Mucosa of descending colon (tissue), 3 donors: ENCODE results near the gene CADM2. TPM values are rescaled to one million over a fixed set of nuclear protein-coding genes. Genes with fewer than 3 reads are reported as not detected.
"Not testable (repeated sequence)": the region's sequence is repeated elsewhere in the genome, so short reads cannot be mapped to it uniquely, and the experiment has no call there.

Experiments used
- ATAC-seq: fragments of 200-7000 bp; cut with Tn5 transposase; one replicate; pipeline ENCODE4 v1.9.1; 2020; ENCODE audit warnings: mild to moderate bottlenecking, moderate library complexity
- DNase-seq, 3 donors: peaks; one replicate each; pipeline ENCODE4 v3.0.0-alpha.2; 2020
- H3K36me3 ChIP-seq: fragments of 200-600 bp; one replicate; pipeline ENCODE4 v1.8.0; 2021; ENCODE audit warnings: low read depth, mild to moderate bottlenecking
- H3K4me1 ChIP-seq: fragments of 200-600 bp; one replicate; pipeline ENCODE4 v1.8.0; 2021; ENCODE audit warnings: low read depth, mild to moderate bottlenecking
- H3K4me3 ChIP-seq: fragments of 200-600 bp; one replicate; pipeline ENCODE4 v1.8.0; 2021; ENCODE audit warnings: mild to moderate bottlenecking
- H3K9me3 ChIP-seq: fragments of 200-600 bp; one replicate; pipeline ENCODE4 v1.8.0; 2021; ENCODE audit warnings: mild to moderate bottlenecking
- intact Hi-C, 2 donors: fragments of 100-400 bp; cut with DNase I in 1 of 2; cut with micrococcal nuclease in 1 of 2; formaldehyde crosslinking; loops; one replicate each; pipeline versions ENCODE4 v1.11.0 to v1.11.1; 2022; cut with DNase I, micrococcal nuclease
- total RNA-seq, 3 donors: library from RNA; stranded (reverse); fragmentation: NEBNext Ultra II Directional in 2 of 3; extraction: Animal tissue kit (Norgen Biotek cat#: 25700) in 2 of 3; gene quantifications; one replicate each; pipeline versions ENCODE4 v1.2.1 to v1.2.4, GENCODE V29; 2021 to 2023
- TF ChIP-seq, protein P1 (sequence below): fragments of 200-600 bp; IDR thresholded peaks from one replicate; pipeline ENCODE4 v1.8.0; 2022; ENCODE audit warnings: antibody characterized with exemption, mild to moderate bottlenecking
- donor health status: DM: no; HTN: no; CAD: no; lungs with moderate emphysema.
- donor health status: DM: no; HTN: no; CAD: no.
- donor health status: DM: no; HTN: yes; CAD: no.

CADM2 gene
- total RNA-seq, 3 donors from 2014 or later = 0.67 to 12.8 (median 1.2) TPM

DNA sequence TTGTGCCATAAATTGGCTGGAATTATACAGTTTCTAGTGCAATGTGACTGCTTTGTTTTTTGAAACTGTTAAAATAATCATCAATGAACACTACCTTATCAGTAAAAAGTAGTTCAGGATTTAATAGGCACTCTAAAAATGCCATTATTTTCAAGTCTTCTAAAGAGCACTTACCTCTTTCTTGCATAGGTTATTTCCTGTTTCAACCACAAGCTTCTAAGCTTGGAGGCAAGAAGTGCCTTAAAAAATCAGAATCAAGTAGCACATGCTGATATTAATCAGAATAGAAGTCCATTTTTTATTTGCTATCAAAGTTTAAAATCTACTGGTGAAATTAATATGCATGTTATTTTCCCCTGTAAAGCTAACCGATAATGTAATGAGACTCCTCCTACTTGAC lies 991.6 kb downstream of the CADM2 start:
- TF ChIP-seq, protein P1, sequence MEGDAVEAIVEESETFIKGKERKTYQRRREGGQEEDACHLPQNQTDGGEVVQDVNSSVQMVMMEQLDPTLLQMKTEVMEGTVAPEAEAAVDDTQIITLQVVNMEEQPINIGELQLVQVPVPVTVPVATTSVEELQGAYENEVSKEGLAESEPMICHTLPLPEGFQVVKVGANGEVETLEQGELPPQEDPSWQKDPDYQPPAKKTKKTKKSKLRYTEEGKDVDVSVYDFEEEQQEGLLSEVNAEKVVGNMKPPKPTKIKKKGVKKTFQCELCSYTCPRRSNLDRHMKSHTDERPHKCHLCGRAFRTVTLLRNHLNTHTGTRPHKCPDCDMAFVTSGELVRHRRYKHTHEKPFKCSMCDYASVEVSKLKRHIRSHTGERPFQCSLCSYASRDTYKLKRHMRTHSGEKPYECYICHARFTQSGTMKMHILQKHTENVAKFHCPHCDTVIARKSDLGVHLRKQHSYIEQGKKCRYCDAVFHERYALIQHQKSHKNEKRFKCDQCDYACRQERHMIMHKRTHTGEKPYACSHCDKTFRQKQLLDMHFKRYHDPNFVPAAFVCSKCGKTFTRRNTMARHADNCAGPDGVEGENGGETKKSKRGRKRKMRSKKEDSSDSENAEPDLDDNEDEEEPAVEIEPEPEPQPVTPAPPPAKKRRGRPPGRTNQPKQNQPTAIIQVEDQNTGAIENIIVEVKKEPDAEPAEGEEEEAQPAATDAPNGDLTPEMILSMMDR = no peak
- no peaks in the 10 kb centered on the region for H3K36me3 ChIP-seq
- ATAC-seq (no peak), DNase-seq (no peak)
- H3K4me3 ChIP-seq = no peak overlapping the region
- intact Hi-C loops = no loop called here
- H3K4me1 ChIP-seq = no peaks in the 10 kb centered on the region
- H3K9me3 ChIP-seq = no peaks in the 10 kb centered on the region

DNA sequence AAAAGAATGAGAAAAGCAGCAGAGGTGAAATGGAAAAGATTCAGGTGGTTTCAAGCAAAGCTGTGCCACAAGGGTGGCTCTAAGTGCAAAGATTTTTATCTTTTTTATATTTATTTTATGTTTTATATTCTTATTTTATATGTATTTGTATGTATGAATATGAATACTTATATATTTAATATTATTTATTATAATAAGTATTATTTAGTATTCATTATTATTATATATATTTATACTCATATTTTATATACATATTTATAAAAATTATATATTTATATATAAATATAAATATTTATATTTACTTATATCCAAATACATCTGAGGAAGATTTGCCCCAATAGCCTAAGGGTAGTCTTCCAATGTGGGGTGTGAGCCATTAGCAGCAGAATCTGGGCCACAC lies 1002.0 kb downstream of the CADM2 start:
- TF ChIP-seq, protein P1 = no peak

DNA sequence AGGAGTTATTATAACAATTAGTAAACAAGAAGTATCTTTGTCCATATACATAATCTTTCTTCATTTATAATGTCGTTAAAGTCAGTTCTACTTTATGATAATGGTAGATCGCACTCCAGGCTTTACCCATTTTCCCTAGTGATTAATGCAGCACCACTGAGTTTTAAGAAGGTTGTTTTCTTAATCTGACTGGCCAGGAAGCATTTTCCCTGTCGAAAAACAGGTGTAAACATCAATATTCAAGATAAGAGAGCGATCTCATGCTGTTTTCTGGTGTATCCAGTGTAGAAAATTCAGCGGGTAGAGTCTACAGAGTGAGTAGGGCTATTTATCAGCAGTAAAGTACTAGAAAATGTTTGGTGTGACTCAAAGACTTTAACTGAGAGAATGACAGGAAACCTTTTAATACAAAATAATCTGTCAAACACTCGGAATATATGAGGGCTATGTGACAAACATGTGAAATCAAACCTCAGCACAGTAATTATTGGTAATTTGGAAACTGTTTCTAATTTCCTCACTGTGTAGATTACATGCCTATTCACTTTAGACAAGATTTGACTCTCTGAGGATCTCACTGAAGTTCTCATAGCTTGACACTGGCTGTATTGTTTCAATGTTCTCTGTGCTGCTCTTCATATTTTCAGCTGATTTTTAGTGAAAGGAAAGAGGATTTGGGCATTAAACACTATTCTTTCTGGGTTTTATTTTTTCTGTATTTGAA lies 1019.0 kb downstream of the CADM2 start:
- ATAC-seq = no peak
- Histone ChIP-seq H3K9me3 (no peaks in the 10 kb centered on the region), H3K4me3 (no peak overlapping the region), H3K36me3 (no peaks in the 10 kb centered on the region), H3K4me1 (no peaks in the 10 kb centered on the region)
- TF ChIP-seq, protein P1 = no peak
- no peak for DNase-seq
- intact Hi-C loops = no loop called here

More for the DNA sequence above, 1002.0 kb downstream of the CADM2 start:
- Histone ChIP-seq H3K36me3 (no peaks in the 10 kb centered on the region), H3K9me3 (no peaks in the 10 kb centered on the region), H3K4me3 (no peak overlapping the region), H3K4me1 (no peaks in the 10 kb centered on the region)
- no peak for DNase-seq
- no peak for ATAC-seq
- intact Hi-C loops = no loop called here

DNA sequence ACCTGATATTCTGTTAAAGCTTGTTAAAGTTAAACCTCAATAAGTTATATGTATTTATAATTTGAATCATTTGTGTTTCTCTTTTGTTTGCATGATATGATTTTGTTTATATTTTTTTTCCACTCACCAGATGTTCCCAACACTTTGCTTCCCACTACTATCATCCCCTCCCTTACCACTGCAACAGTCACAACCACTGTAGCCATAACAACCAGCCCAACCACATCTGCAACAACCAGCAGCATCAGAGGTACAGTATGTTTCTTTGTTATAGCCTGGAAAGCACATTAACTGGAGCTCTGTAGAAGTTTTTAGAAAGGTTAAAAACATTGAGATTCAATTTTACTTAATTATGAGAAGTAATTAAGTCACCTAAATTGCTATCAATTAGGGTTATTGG lies 1020.2 kb downstream of the CADM2 start:
- DNase-seq (no peak), ATAC-seq (no peak)
- Histone ChIP-seq H3K36me3 (no peaks in the 10 kb centered on the region), H3K9me3 (no peaks in the 10 kb centered on the region), H3K4me3 (no peak overlapping the region), H3K4me1 (no peaks in the 10 kb centered on the region)
- TF ChIP-seq, protein P1 = no peak
- intact Hi-C loops = no loop called here

DNA sequence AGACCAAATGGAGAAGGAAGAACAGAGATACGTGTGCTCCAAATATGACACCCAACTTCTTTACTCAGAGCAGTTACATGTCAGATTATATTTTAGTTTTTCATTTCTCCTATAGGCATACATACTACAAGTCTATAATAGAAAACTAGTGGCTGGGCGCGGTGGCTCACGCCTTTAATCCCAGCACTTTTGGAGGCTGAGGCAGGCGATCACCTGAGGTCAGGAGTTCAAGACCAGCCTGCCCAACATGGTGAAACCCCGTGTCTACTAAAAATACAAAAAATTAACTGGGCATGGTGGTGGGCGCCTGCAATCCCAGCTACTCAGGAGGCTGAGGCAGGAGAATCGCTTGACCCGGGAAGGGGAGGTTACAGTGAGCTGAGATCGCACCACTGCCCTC lies 1030.8 kb downstream of the CADM2 start:
- H3K4me1 ChIP-seq, H3K9me3 ChIP-seq, ATAC-seq, H3K4me3 ChIP-seq, DNase-seq, H3K36me3 ChIP-seq, intact Hi-C loops: not testable (repeated sequence)

DNA sequence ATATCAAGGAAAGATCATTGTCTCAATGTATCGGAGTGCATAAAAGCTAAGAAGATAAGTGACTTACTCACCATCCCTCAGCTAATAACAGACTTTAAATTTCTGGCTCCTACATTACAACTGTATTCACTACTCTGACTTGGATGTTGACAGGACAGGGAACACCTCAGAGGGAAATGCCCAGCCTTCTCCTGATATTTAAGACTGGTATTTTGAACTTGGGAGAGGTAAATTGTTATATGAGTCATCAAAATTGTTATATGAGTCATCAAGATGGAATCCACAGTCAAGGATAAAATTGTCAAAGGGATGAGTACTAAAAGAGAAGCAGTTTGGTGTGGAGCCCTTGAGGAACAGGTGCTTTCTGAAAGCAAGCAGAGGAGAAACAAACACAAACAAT lies 1070.8 kb downstream of the CADM2 start:
- no peaks in the 10 kb centered on the region for H3K36me3 ChIP-seq
- TF ChIP-seq, protein P1 = no peak
- ATAC-seq = no peak
- no peaks in the 10 kb centered on the region for H3K9me3 ChIP-seq
- intact Hi-C loops = no loop called here
- DNase-seq = no peak
- no peaks in the 10 kb centered on the region for H3K4me1 ChIP-seq
- H3K4me3 ChIP-seq = no peak overlapping the region
